Fibroblast of lung (primary cell): Measurements from ENCODE around the gene KHSRP.

Experiments
- CTCF ChIP-seq, 2 donors: IDR thresholded peaks in 1 of 2; conservative IDR thresholded peaks in 1 of 2; 1 replicate in 1 of 2; 2 replicates in 1 of 2; pipeline ENCODE4 v1.5.1; 2011 to 2012; ENCODE audit warnings: low read length in 2 of 2, control low read depth in 1 of 2, inconsistent platforms in 1 of 2, low read depth in 1 of 2, mild to moderate bottlenecking in 1 of 2
- EZH2 ChIP-seq: IDR thresholded peaks from 2 replicates; pipeline ENCODE4 v1.5.1; 2012; ENCODE audit warnings: low read length, control low read depth, mild to moderate bottlenecking; ENCODE audit errors: missing control alignments

DNA sequence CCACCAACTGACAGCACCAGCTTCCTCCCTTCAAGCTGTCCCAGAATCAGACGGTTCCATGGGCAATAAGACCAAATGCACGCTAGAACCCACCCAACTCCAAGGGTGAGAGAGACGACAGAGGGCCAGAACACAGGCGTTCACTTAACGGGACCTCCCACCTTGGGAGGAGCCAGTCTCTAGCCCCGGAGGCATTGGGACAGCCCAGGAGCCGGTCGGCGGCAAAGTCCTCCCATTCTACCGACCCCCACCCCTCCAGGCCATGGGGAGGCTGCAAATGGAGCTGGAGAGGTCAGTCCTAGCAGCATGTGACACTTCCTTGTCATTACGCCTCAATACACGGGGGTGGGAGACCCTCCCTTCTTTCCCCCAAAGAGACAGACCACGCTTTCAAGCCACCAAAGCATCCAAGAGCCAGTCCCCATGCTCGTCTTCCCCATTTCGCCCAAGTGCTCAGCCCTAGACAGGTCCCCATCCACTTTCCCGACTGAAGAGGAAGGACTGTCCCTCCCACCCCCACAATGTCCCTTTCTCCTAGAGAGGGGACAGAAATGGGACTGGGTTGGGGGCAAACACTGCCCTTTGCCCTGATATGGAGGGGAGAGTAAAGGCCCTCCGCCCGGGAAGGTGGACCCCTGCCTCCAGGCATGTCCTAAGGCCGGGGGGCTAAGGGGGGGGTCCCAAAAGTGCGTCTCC lies 964 bp downstream of the KHSRP start:
- TF ChIP-seq CTCF (conservative IDR thresholded peaks at IDR 0.05 in 1 of 2, IDR thresholded peaks at IDR 0.05 in 1 of 2; ENCODE audit: low read depth in 1 of 2, low read length in 2 of 2), result no peak
- no peak for TF ChIP-seq EZH2
